Cardiac septum (tissue), 1 donor: ENCODE measurements around the gene ZNF784. TPM values are rescaled to one million over a fixed set of nuclear protein-coding genes. Genes with fewer than 3 reads are reported as not detected.
"Not testable (repeated sequence)": the region's sequence is repeated elsewhere in the genome, so short reads cannot be mapped to it uniquely, and the experiment has no call there.

ENCODE experiments used
- DNase-seq: peaks from one replicate; pipeline ENCODE4 v3.0.0-alpha.2; 2020; ENCODE audit warnings: low spot score
- intact Hi-C: fragments of 100-400 bp; cut with DNase I; formaldehyde crosslinking; loops from one replicate; pipeline ENCODE4 v1.14.0; 2022
- total RNA-seq: library from RNA; stranded (reverse); fragmentation: NEBNext Ultra II Directional; extraction: Animal tissue kit (Norgen Biotek cat#: 25700); gene quantifications from one replicate; pipeline ENCODE4 v1.2.1, GENCODE V29; 2021
- donor health status: DM: no; HTN: no; CAD: no.

Gene ZNF784
- total RNA-seq, 1 donor from 2014 or later = 10.9 TPM

- DNase-seq = no peak
- intact Hi-C loops = no loop called here
Observed at GRCh38 chr19:55593096-55593772, 31.1 kb downstream of the ZNF784 start.

- intact Hi-C loops = no loop called here
- DNase-seq = no peak
Observed at GRCh38 chr19:55592391-55593090, 31.8 kb downstream of the ZNF784 start.

- DNase-seq = no peak
- intact Hi-C loops = no loop called here
Observed at GRCh38 chr19:55591555-55591954, 32.8 kb downstream of the ZNF784 start.

GRCh38 chr19:55590617-55591016, 33.7 kb downstream of the ZNF784 start:
- DNase-seq = no peak
- intact Hi-C loops = no loop called here

- intact Hi-C loops = no loop called here
- no peak for DNase-seq
Observed at GRCh38 chr19:55590109-55590508, 34.3 kb downstream of the ZNF784 start.

- no peak for DNase-seq
- intact Hi-C loops = no loop called here
Observed at GRCh38 chr19:55588738-55589137, 35.6 kb downstream of the ZNF784 start.

- peak; percentile 96 for DNase-seq
- intact Hi-C loops = no loop called here
Observed at GRCh38 chr19:55586976-55587668, 37.2 kb downstream of the ZNF784 start.

- intact Hi-C loops = no loop called here
- peak; percentile 86 for DNase-seq
Observed at GRCh38 chr19:55585658-55586339, 38.6 kb downstream of the ZNF784 start.

- intact Hi-C loops = loop anchor here (5.0 kb wide), 2 partner anchors 38 to 68 kb away; partner anchors contain the start of gene SBK3
- no peak for DNase-seq
Observed at GRCh38 chr19:55584871-55585270, 39.5 kb downstream of the ZNF784 start.

GRCh38 chr19:55583897-55584296, 40.5 kb downstream of the ZNF784 start:
- intact Hi-C loops = loop anchor here (5.0 kb wide), 2 partner anchors 37 to 67 kb away; partner anchors contain the start of gene SBK3
- not testable (repeated sequence) for DNase-seq

GRCh38 chr19:55582284-55582683, 42.1 kb downstream of the ZNF784 start:
- not testable (repeated sequence) for DNase-seq
- intact Hi-C loops = loop anchor here (5.0 kb wide), 2 partner anchors 35 to 65 kb away; partner anchors contain the start of gene SBK3

- no peak for DNase-seq
- intact Hi-C loops = loop anchor here (5.0 kb wide), 2 partner anchors 35 to 65 kb away; partner anchors contain the start of gene SBK3
Observed at GRCh38 chr19:55581823-55582223, 42.5 kb downstream of the ZNF784 start.

- DNase-seq = no peak
- intact Hi-C loops = loop anchor here (5.0 kb wide), 2 partner anchors 34 to 64 kb away; partner anchors contain the start of gene SBK3
Observed at GRCh38 chr19:55581145-55581822, 43.1 kb downstream of the ZNF784 start.

- intact Hi-C loops = loop anchor here (5.0 kb wide), 2 partner anchors 33 to 63 kb away; partner anchors contain the start of gene SBK3
Observed at GRCh38 chr19:55580628-55581144, 43.7 kb downstream of the ZNF784 start, which contains the start of gene ZNF579. Gene ZNF579 (minus strand): TSS chr19:55580848. CDS start chr19:55579639, 1,209 bp downstream.

GRCh38 chr19:55579766-55580621, 44.4 kb downstream of the ZNF784 start:
- intact Hi-C loops = loop anchor here (5.0 kb wide), 2 partner anchors 33 to 63 kb away; partner anchors contain the start of gene SBK3
- DNase-seq = peak; percentile 75

More at GRCh38 chr19:55580628-55581144, 43.7 kb downstream of the ZNF784 start, which contains the start of gene ZNF579:
- DNase-seq = peak; percentile 91

GRCh38 chr19:55578761-55579747, 45.3 kb downstream of the ZNF784 start:
- intact Hi-C loops = no loop called here
- no peak for DNase-seq
